ENCODE results near the gene ADAMTS9.
"Not testable (repeated sequence)": the region's sequence is repeated elsewhere in the genome, so short reads cannot be mapped to it uniquely, and the experiment has no call there.

ADAMTS9 gene

DNA sequence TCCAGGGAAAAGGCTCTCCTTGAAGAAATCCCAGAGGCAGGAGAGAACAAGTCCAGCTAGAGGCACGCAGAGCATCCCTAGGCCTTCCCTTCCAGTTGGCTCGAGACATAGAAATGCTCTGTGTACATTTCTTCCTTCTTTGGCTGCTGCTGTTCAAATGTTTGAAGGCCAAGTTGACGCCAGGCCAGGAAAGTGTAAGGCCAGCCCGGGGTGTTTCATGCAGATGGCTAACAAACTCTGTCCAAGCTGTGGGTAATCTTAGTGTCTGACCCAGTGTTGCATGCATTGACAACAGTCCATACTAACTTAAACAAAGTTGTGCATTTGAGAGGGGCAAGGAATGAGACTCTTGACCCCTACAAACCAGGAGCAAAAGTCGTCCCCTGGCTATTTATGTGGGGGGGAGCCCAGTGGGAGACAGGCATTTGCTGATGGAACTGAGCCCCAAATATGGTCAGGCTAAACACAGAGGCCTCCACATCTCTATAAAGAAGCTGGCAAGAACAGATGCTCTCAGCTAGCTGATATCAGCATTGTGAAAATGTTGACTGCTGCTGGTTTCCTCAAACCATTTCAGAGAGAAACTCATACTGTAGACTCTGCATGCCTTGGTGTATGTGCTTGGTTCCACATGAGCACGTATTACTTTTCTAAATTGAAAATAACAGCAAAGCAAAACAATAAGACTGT, 139.5 kb downstream of the ADAMTS9 start:
- no peak for DNase-seq (ENCODE audit: low read depth in 2 of 2, low spot score in 1 of 2)

DNA sequence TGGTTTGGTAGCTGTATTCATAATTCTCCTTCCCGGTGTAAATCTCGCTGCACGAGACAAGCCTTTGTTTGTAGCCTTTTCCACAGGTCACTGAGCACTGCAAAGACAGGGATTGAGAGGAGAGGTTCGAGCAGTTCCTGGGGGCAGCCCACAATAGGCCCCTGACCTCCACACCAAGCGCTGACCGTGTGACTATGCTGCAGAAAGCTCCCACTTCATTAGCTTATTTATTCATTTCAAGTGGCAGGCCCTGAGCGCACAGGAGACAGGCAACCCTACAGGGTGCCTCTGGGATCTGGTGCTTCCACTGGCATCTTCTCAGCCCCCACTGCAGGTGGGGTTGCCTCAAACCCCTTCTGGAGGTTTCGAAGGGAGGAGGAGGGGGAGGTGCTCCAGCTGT, 140.9 kb downstream of the ADAMTS9 start:
- DNase-seq (ENCODE audit: low read depth in 2 of 2, low spot score in 1 of 2), result no peak

DNA sequence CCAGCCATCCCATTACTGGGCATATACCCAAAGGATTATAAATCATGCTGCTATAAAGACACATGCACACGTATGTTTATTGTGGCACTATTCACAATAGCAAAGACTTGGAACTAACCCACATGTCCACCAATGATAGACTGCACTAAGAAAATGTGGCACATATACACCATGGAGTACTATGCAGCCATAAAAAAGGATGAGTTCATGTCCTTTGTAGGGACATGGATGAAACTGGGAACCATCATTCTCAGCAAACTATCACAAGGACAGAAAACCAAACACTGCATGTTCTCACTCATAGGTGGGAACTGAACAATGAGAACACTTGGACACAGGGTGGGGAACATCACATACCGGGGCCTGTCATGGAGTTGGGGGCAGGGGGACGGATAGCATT, 142.6 kb downstream of the ADAMTS9 start:
- DNase-seq (ENCODE audit: low read depth in 2 of 2, low spot score in 1 of 2), result not testable (repeated sequence)

DNA sequence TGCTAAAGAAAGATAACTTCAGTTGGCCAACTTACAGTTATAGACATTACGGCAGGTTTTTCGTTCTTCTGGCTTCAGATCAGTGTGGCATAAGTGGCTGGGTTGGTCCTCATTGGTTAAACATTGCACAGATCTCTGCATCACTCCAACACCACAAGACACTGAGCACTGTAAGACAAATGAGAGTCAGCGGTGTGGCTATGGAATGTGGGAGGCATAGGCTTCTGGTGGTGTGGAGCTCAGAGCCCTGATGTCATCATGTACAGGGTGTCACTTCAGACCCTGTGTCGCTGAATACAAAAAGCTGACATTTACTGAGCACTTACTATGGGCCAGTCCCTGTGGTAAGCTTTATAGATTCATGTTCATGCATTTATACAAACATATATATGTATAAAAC, 146.0 kb downstream of the ADAMTS9 start:
- no peak for DNase-seq (ENCODE audit: low read depth in 2 of 2, low spot score in 1 of 2)

DNA sequence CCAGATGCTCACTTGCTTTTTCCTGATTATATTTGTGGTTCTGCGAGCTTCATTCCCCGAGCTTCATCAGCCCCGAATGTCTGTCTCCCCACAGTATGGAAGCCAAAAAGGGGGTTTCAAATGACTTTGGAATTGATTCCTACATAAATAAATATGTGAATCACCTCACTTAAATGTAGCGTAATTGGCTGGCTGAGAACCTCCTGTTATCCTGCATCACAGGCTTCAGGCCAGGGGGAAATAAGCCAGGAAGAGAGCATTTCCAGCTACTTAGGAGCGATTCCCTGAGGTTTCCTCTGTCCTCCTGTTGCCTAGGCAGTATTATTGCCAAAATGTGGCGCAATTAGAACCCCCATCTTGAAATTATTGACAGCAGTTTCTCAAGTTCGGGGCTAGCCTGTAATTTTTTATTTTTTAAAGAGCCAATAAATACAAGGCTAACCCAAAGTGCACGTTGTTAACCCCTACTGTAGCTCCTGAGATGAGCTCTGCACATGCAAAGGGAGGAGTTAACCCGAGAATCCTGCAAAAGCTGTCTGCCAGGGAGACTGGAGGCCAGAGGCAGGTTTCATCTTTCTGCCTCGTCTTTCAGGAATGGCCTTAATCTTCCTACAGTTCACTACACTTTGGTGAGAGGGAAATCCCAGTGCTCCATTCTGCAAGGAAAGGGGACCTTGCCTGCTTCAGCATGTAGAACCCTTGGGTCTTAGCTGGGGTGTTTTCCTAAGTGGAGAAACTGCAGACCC, 148.2 kb downstream of the ADAMTS9 start:
- no peak for DNase-seq (ENCODE audit: low read depth in 2 of 2, low spot score in 1 of 2)

DNA sequence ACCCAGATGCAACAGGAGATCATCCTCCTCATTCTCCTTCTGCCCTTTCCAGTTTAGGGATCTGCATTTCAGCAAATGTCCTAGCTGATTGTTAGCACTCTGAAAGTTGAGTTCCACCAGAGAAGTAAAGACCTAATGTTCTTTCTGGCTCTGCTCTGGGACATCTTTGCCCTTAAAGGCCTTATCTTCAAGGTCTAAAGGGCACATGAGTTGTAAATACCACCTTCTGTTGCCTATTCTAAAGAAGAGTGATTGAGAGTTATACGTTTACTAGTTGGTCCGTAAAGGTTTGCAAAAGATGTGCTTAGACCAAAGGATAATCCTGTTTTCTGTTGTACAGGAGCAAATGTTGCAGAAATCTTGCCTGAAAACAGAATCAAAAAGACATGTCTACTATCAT, 151.6 kb downstream of the ADAMTS9 start:
- no peak for DNase-seq (ENCODE audit: low read depth in 2 of 2, low spot score in 1 of 2)

DNA sequence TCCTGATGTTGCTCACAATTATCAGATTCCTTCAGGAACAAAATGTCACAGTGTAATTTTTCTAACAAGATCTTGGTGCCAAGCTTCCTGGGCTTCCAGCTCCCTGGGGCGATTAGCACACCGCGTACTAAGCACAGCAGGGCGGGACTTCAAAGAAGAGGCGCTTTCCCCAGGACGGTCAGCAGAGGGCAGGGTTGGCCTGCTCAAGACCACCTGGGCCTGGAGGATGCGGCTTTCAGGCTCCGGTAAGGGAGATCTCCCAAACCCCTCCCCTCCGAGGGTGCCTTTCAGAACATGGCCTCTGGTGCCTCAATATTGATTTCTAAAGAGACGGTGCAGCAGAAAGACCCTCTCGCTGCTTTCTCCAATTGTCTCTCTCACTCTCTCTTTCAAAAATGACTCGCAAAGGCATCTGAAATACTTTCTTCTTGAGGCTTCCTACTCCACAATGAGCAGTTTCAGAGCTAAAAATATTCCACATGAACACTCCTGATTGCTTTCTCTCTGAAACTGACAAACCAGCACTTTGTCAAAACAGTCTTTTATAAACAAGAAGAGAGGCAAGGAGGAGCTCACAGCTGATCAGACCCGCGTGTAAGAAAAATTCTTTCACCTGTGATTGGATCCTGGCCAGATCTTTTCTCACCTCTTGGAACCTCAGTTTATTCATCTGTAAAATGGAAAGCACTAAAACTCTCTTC, 154.0 kb downstream of the ADAMTS9 start:
- peak in 1 of 2 donors; percentile 1 for DNase-seq (ENCODE audit: low read depth in 2 of 2, low spot score in 1 of 2)

DNA sequence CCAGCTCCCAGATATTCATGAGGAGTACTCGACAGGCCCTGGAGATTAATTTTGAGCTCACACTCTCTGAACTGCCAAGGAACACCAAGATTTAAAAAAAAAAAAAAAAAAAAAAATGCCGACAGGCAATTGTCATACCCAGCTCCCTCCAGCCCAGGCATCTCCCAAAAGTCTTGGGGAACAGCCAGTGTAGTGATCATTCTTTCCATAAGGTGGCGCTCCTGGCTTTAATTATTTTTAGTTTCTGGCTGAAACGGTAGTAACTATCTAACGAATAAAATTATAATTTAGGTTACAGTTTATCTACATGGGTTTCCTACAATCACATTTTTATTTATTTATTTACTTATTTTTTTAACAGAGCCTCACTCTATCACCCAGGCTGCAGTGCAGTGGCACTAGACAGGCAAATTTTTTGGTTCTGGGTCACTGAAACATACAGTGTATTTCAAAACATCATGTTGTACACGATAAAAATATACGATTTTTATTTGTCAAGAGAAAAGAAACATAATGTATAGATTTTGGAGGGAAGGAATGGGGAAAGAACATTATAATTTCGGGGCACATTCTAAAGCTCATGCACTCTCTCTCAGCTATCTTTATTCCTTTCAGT, 157.3 kb downstream of the ADAMTS9 start:
- no peak for DNase-seq (ENCODE audit: low read depth in 2 of 2, low spot score in 1 of 2)

DNA sequence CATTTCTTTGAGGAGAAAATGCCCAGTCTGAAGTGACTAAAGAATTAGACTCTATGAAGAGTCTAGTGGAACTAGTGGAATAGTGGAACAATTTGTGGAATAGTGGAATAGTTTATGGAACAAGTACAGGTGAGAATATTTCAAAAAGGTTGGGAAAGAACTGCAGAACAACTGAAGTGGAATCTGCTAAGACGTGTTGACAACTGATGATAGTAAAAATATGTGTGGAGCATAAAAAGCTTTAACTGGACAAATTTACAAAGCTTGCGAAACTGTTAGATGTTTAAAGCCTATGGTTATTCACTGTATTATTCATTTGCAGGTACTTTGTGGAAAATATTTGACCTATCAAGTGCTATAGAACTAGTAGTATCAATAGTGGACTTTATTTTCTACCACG, 164.5 kb downstream of the ADAMTS9 start:
- DNase-seq (ENCODE audit: low read depth in 2 of 2, low spot score in 1 of 2), result no peak

DNA sequence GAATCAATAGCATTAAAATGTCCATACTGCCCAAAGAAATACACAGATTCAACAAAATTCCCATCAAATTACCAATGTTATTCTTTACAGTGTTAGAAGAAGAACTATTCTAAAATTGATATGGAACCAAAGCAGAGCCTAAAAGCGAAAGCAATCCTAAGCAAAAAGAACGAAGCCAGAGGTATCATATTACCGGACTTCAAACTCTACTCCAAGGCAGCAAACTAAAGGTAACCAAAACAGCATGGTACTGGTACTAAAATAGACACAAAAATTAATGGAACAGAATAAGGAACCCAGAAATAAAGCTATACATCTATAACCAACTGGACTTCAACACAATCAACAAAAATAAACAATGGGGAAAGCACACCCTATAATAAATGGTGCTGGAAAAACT, 167.5 kb downstream of the ADAMTS9 start:
- DNase-seq (ENCODE audit: low read depth in 2 of 2, low spot score in 1 of 2), result no peak

DNA sequence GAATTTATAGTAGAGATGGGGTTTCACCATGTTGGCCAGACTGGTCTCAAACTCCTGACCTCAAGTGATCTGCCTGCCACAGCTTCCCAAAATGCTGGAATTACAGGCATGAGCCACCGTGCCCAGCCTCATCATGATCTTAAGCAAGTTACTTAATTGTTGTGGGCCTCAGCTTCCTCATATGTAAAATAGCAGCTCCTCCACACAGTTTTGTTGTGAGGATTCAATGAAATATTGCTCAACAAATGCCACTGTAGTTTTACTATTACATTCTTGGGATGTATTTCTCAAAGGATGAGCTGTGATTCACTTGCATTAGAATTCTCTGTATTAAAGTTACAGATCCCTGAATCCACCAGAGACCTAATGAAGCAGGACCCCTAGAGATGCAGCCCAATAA, 168.8 kb downstream of the ADAMTS9 start:
- no peak for DNase-seq (ENCODE audit: low read depth in 2 of 2, low spot score in 1 of 2)

DNA sequence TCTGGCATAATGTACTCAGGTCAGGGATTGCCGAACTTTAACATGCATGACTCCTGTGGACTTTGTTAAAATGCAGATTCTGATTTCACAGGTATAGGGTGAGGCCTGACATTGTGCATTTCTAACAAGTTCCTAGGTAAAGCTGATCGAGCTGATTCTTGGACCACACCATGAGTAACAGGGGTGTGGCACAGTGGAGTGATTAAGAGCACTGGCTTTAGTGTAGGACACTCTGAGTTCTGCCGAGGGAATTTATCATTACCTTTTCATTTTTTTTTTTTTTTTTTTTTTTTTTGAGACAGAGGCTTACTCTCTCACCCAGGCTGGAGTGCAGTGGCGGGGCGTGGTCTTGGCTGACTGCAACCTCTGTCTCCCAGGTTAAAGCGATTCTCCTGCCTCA, 169.3 kb downstream of the ADAMTS9 start:
- DNase-seq (ENCODE audit: low read depth in 2 of 2, low spot score in 1 of 2), result no peak

DNA sequence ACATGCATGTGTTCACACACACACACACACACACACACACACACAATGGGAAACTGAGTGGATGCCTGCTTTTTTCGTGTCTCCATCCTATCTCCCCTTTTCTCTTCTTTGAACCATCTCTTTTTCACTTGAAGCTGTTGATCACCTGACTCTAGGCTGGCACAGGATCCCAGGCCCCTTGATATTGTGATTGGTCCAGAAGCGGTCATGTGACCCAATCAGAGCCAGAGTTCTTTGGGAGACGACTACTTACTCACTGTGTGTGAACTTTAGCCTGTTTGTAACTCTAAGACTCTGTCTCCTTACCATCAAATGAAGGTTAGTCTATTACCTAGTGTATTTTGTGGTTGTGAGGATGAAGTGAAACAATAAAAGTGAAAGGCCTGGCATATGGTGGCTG, 172.9 kb downstream of the ADAMTS9 start:
- DNase-seq (ENCODE audit: low read depth in 2 of 2, low spot score in 1 of 2), result no peak

DNA sequence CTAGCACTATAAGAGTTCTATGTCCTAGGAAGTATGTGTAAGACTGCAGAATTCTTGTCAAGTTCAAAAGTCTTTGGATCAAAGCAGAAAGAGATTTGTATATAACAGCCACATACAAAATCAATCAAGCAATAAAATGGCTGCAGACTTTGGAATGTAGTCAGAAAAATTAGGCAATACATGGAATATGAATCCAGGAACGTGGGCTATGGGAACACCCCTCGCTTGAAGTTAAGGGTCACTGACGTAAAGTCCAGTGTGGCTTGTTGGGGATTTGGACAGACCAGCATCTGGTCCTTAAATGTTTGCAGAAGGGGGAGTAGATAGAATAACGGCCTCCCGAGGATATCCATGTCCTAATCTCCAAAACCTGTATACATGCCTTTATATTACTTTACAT, 178.6 kb downstream of the ADAMTS9 start:
- no peak for DNase-seq (ENCODE audit: low read depth in 2 of 2, low spot score in 1 of 2)

DNA sequence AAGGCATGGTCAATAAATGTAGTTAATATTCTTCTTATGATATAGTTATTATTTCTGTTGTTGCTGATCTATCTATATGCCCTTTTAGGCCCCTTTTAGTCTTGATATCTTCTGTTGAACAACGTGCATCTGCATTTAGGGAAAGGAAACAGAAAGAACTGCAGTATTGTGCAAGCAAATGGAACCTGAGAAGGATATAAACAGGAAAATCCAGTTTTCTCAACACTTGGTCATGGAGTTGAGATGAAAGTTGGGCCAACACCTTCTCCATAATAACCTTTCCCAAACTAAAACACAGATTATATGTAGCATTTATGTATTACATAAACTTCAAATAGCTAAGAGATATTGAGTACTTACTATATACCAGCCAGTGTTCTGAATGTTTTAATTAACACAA, 179.7 kb downstream of the ADAMTS9 start:
- DNase-seq (ENCODE audit: low read depth in 2 of 2, low spot score in 1 of 2), result no peak

DNA sequence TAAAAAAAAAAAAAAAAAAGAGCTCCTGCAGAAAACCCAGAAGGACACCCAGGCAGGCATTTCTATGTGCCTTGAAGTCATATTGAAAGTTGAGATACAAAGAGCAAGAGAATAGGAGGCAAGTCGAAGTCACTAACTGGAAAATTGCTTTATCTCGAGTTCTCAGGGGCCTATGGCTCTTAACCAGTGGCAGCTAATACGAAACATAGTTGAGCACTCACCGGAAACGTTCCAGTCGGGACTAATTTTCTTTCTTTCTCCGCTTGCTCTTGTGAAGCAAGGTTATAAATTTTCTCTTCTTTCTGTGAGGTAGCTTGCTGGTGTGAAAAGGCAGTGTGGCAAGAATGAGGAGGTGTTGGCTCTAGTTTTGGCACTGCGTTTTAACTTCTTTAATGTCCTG, 181.5 kb downstream of the ADAMTS9 start:
- no peak for DNase-seq (ENCODE audit: low read depth in 2 of 2, low spot score in 1 of 2)

DNA sequence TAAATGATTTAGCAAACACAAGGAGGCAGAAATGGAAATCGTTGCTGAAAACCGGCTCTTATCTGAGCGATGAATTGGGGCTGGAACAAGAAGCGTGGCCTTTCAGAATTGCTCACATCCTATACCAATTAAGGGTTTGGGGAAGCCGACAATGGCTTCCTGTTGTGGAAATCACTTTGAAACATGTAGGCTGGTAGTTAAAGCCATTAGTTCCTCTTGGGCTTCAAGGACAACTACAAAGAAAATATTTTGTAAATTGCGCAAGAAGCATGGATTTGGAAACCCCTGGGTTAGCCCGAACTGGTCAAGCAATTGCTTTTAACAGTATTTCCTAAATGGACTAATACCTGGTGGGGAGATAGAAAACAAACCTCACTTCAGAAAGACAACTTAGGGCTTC, 182.4 kb downstream of the ADAMTS9 start:
- no peak for DNase-seq (ENCODE audit: low read depth in 2 of 2, low spot score in 1 of 2)

DNA sequence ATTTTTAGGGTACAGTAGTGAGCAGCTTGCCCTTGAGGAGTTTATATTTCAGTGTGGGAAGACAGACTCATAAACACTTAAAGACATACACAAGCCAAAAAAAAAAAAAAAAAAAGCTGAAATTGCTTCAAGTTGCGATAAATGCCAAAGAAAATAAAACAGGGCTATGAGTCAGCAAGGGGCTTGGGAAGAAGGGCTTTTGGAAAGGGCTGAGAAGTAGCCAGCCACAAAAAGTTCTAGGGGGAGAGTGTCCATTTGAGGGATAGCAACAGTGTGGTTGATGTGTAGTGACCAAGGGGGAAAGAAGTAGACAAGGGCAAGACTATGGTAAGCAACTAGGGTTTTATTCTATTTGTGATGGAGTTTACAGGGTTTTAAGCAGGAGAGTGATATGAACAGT, 185.5 kb downstream of the ADAMTS9 start:
- DNase-seq (ENCODE audit: low read depth in 2 of 2, low spot score in 1 of 2), result no peak

DNA sequence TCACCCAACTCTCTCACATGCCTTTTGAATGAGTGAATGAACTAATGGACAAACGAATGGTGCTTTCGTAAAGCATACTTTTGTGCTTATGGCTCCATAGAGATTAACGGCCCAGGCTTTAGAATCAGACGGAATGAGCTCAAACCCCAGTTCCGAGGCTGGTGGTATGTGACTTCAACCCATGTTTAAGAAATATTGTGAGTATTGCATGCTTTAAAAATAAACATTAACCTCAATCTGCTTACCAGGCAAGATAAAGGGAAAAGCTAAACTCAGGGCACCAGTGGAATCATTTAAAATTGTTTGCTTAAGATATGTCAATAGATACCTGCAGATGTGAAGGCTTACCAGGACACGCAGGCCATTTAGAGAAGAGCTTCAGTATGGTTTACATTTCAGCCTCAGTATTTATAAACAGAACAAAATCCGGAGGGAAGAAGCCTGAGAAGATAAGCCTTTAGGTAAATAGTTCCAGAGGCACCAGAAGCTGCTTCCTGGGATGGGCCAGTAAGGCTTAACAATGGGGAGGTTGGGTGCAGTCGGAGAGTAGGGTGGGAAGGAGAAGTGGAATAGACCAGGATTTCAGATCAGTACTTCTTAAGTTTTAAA, 186.4 kb downstream of the ADAMTS9 start:
- DNase-seq (ENCODE audit: low read depth in 2 of 2, low spot score in 1 of 2), result no peak

DNA sequence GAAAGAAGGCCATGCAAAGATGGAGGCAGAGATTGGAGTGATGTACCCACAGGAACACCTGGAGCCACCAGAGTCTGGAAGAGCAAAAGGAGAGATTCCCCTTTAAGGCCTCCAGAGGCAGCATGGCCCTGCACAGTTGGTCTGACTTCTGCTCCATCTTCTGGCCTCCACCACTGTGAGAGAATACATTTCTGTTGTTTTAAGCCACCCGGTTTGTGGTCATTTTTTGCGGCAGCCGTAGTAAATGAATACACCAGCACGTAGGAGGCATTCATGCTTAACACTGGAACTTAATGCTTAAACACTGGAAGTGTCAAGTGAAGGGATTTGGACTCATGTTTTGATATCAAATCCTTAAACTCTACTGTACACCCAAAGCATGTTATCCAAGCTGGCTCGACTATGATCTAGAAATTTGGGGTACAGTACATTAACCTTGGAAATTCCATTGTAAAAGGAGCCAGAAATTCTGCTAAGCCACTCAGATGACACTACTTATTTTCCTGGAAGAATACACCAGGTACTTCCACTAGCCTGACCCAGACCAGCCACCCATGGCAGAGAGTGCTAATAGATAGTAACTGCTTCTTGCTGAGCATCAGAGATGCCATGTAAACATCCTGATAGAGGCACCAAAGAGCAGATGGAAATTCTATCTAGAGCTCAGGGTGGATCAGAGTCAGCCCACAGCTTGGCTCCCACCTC, 190.9 kb downstream of the ADAMTS9 start:
- no peak for DNase-seq (ENCODE audit: low read depth in 2 of 2, low spot score in 1 of 2)

DNA sequence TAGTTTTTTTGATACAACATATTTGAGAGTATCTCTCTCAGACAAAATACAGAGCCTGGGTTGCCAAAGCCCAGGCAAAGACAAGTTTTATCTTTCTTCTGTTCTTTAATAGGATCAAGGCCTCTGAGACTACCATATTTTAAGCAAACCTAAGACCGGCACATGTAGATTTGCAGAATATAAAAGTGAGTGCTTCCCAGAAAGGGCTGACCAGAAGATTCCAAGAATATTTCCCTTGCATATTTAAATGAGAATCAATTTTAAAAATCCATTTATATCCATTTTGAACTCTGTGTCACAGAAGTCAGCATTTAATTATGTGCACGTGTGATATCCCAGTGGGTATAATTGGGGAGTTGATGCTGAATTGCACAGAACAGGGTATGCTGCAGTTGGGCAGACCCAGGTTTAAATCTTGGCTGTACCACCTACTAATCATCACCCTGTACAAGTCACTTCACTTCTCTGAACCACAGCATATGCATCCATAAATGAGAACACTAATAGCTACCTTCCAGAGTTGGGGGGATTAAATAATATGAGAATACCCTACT, 191.9 kb downstream of the ADAMTS9 start:
- DNase-seq (ENCODE audit: low read depth in 2 of 2, low spot score in 1 of 2), result no peak
